Epithelial cell of prostate (primary cell): ENCODE data around the gene CTXN1.
"Not testable (repeated sequence)": the region's sequence is repeated elsewhere in the genome, so short reads cannot be mapped to it uniquely, and the experiment has no call there.

Experiments
- DNase-seq: peaks from one replicate; pipeline ENCODE4 v3.0.0-alpha.2; 2011; ENCODE audit warnings: low read depth, low spot score
- H3K27ac ChIP-seq: fragments of 450-650 bp; 2 replicates; pipeline ENCODE4 v1.5.1; 2017; ENCODE audit warnings: mild to moderate bottlenecking

The CTXN1 gene

GRCh38 chr19:7926021-7926726 lies at the start of gene CTXN1:
TSS of gene CTXN1 (minus strand) at chr19:7926135. CDS start at chr19:7925538, 597 bp downstream.
- no peak within 1 kb of the TSS for H3K27ac ChIP-seq
- DNase-seq, result no peak

GRCh38 chr19:7975037-7975436 lies 49.1 kb upstream of the CTXN1 start:
- DNase-seq, result no peak
- no peak overlapping the region for H3K27ac ChIP-seq

DNA sequence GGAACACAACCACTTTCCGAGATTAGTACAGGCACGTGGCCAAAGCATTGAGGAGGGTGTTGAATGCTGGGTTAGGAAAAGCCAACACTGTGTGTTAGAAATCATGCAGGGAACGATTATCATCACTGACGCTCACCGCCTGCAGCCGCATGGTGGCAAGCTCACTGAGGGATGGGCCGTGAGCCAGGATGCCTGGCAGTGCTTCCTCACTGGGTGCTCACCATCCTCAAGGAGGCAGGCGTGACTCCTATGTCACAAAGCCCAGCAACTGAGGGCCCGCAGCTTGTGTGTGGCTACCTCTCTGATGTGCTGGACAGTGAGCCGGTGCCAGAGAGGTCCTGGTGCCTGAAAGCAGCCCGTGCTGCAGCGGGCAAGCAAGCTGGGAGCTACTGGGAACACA lies 47.9 kb upstream of the CTXN1 start:
- H3K27ac ChIP-seq, result no peak overlapping the region
- no peak for DNase-seq

DNA sequence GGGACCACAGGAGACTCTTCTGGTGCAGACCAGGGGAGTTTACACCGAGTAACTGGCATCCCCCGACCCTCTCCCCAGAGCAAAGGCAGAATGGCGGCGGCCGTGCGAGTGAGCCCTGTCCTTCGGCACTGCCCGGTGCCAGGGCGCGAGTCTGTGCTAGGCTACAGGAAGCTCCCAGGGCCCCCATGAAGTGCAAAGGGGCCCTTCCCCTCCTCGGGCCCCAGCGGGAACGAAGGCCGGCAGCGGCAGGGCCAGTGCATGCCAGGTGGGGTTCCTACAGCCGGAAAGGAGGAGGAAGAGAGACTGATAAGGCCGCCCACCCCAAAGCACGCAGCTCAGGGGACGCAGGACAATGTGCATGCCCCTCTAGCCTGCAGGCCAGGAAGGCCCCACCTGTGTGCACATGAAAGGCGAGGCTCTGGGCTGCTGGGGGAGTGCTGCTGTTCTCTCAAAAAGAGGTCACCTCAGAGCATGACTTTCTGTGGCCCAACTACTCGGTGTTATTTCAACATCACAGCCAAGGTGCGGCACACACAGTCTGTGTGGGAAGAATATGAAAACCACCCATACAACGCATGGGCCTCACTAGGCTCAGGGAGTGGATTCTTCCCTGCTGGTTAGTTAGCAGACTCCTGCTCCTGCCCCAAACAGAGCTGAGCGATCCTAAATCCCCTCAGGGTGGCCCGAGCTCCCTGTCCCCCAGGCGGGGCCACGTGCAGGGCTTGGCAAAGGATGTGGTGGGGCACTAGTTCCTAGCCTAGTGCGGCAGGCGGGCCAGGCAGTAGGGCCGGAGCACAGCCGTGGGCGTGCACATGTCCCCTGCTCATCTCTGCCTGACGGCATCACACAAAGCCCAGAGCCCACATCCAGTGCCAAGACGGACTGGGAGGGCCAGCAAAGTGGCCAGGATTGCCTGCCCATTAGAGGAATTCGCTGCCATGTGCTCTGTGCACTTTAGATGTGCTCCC lies 45.9 kb upstream of the CTXN1 start:
- no peak for DNase-seq
- no peak overlapping the region for H3K27ac ChIP-seq

DNA sequence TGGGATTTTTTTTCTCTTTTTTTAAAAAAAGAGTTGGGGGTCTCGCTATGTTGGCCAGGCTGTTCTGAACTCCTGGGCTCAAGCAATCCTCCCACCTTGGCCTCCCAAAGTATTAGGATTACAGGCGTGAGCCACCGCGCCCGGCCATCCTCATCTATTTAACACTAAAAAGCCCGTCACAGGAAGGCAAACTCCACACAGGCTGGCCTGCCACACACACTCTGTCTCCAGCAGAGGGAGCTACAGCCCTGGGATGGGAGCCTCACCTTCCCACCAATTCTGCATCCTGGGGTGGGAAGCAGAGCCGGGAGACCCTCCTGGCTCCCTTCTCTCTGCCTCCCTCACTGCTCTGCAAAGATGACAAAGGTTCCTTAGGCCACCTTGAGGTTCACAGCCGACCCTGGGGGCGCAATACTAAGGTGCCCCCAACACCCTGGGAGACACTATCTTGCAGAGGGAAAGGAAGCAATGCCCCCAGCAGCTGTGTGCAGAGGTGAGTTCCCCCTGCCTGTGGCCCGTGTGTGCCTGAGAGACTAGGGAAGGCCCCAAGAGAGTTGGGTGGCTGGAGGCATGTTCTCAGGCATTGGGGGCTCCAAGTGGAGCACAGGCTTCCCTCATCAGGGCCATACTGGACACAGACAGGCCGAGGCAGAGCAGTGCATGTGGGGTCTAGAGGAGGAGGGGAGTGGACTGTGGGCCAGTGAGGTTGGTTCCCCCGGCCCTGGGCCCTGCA lies 44.9 kb upstream of the CTXN1 start:
- no peak for DNase-seq
- H3K27ac ChIP-seq, result no peak overlapping the region

DNA sequence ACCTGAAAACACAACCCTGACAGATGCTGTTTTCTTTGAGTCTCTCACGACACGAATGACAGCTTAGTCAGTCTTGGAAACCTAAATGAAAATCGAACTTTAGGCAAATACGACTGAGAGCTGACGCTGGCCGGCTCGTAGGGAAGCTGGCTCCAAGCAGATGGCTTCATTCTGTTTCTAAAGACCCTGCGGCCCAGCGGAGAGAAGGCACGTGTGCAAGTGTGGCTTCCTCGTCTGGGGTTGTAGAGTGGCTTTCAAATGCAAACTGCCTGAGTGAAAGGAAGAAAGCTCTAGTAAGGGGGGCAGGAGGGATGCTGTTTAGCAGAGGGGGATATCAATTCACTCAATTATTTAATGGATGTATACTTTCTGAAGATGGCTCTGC lies 43.6 kb upstream of the CTXN1 start:
- no peak overlapping the region for H3K27ac ChIP-seq

GRCh38 chr19:7968796-7969554 lies 43.0 kb upstream of the CTXN1 start:
- no peak overlapping the region for H3K27ac ChIP-seq
- no peak for DNase-seq

More for the DNA sequence above, 43.6 kb upstream of the CTXN1 start:
- DNase-seq, result no peak

- H3K27ac ChIP-seq, result no peak overlapping the region
- DNase-seq, result no peak
Observed at GRCh38 chr19:7968008-7968795, 42.3 kb upstream of the CTXN1 start.

- no peak for DNase-seq
- no peak overlapping the region for H3K27ac ChIP-seq
Observed at GRCh38 chr19:7965921-7966665, 40.2 kb upstream of the CTXN1 start.

DNA sequence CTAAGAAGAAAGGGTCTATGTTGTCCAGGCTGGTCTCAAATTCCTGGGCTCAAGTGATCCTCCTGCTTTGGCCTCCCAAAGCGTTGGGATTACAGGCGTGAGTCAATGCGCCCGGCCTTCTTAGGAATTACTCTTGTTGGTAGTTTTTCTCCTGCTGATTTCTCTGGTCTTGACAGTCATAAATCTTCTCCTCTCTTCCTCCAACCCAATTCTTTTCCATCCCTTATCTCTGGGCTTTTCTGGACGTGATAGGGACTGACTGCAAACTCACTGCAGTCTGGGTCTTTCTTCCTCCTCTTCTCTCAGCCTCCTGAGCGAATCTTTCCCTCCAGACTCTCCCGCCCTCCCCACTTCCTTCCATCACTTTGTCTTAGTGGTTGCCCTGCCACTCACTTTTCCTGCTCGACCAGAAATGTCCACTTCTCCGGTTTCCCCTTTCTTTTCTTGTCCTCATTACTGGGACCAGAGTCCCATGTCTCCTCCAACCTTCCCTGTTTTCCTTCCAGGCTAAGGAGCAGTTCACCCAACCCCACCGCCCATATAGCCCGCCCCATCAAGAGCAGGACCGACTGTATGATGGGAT lies 39.4 kb upstream of the CTXN1 start:
- no peak overlapping the region for H3K27ac ChIP-seq
- no peak for DNase-seq

DNA sequence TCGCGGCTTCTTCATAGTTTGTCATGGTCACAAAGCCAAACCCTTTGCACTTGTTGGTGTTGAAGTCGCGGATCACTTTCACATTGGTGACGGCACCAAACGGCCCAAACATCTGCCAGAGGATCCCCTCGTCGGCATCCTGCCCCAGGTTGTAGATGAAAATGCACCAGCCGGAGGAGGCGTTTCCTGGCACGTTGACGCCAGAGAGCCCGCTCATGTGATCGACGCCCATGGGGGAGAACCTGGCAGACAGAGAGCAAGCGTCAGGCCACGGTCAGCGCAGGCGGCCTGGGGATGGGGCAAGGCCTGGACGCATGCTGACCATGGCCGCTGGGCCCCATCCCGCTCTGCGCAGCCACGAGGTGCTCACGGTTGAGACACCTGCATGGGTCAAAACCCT lies 37.6 kb upstream of the CTXN1 start:
- no peak for DNase-seq
- no peak overlapping the region for H3K27ac ChIP-seq

GRCh38 chr19:7962644-7963268 lies 36.8 kb upstream of the CTXN1 start:
- DNase-seq, result no peak
- no peak overlapping the region for H3K27ac ChIP-seq

GRCh38 chr19:7961920-7962626 lies 36.1 kb upstream of the CTXN1 start:
- H3K27ac ChIP-seq, result no peak overlapping the region
- DNase-seq, result no peak

- not testable (repeated sequence) for H3K27ac ChIP-seq, DNase-seq
Observed at GRCh38 chr19:7961082-7961481, 35.1 kb upstream of the CTXN1 start.

DNA sequence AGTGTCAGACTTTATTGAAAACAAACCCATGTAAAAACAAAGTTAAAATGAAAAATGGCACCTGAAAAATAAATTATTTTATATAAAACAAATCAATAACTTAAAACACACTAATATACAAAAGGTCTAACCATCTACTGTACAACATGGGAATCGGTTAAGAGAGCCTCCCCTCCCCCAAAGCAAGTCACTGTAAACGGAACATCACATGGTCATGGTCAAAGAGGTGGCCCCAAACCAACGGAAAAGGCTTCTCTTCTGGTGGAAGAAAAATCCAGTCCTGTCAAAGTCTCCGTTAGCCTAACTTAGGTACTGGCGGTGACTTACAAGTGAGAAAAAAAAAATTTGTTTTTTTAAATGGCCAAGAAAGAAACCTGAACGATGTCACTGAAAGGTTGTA lies 33.3 kb upstream of the CTXN1 start:
- no peak overlapping the region for H3K27ac ChIP-seq
- no peak for DNase-seq

DNA sequence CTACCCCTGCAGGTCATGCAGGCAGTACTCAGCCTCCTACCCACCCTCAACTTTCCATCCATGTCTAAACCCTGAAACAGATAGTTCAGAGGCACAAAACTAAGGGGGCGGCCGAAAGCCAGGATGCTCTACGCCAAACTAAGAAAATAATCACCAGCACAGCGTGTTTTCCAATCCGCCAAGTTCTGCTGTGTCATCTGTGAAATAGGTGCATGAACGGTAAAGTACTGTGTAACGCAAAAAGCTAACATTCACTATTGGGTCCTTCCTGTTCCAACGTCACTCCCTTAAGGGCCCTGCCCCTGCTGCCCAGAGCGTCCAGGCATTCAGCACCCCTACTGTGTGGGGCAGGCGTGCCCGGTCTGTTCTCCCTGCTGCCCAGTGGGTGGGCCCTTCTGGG lies 29.8 kb upstream of the CTXN1 start:
- no peak overlapping the region for H3K27ac ChIP-seq
- no peak for DNase-seq

GRCh38 chr19:7953576-7953975 lies 27.6 kb upstream of the CTXN1 start:
- no peak for DNase-seq
- no peak overlapping the region for H3K27ac ChIP-seq
